Keratinocyte (primary cell): Measurements from ENCODE around the gene BAIAP3. TPM values are rescaled to one million over a fixed set of nuclear protein-coding genes. Genes with fewer than 3 reads are reported as not detected.

ENCODE experiments used
- DNase-seq: peaks from one replicate; pipeline ENCODE4 v3.0.0-alpha.2; 2011; ENCODE audit warnings: low read depth, missing footprints, low spot score
- FAIRE-seq: peaks from 2 replicates; lab custom pipeline; 2011; peaks lifted over from hg19 to GRCh38; lab: Jason Lieb, UNC
- H2AFZ ChIP-seq: 2 replicates; pipeline ENCODE4 v1.6.0; 2012; ENCODE audit warnings: low read length, control low read depth, inconsistent platforms; ENCODE audit not compliant: control insufficient read depth
- H3K27ac ChIP-seq: 2 replicates; pipeline ENCODE4 v1.5.1; 2011; ENCODE audit warnings: low read length; ENCODE audit not compliant: control insufficient read depth, insufficient read depth
- H3K27me3 ChIP-seq: 3 replicates; pipeline ENCODE4 v1.6.0; 2011; ENCODE audit warnings: low read length; ENCODE audit not compliant: control insufficient read depth, insufficient read depth; ENCODE audit errors: extremely low read depth
- H3K36me3 ChIP-seq, 2 experiments: 2 replicates in 1 of 2; 3 replicates in 1 of 2; pipeline ENCODE4 v1.5.1; 2011; ENCODE audit warnings: low read length in 2 of 2, mild to moderate bottlenecking in 1 of 2; ENCODE audit not compliant: control insufficient read depth in 2 of 2, insufficient read depth in 2 of 2; ENCODE audit errors: extremely low read depth in 1 of 2
- H3K4me1 ChIP-seq: 3 replicates; pipeline ENCODE4 v1.5.1; 2011; ENCODE audit warnings: low read length; ENCODE audit not compliant: control insufficient read depth, insufficient read depth; ENCODE audit errors: extremely low read depth
- H3K4me2 ChIP-seq: 3 replicates; pipeline ENCODE4 v1.6.0; 2011; ENCODE audit warnings: low read depth, low read length; ENCODE audit not compliant: control insufficient read depth, insufficient read depth; ENCODE audit errors: extremely low read depth
- H3K4me3 ChIP-seq, 3 experiments: fragments of 200-600 bp in 1 of 3; sonication (generic) in 1 of 3; 2 replicates in 2 of 3; 3 replicates in 1 of 3; pipeline ENCODE4 v1.5.1; 2011 to 2016; ENCODE audit warnings: low read length in 3 of 3, mild to moderate bottlenecking in 3 of 3, control low read depth in 2 of 3, inconsistent platforms in 1 of 3, low read depth in 1 of 3, mixed read lengths in 1 of 3, mixed run types in 1 of 3, moderate library complexity in 1 of 3; ENCODE audit not compliant: control insufficient read depth in 2 of 3, insufficient read depth in 2 of 3; ENCODE audit errors: extremely low read depth in 1 of 3
- H3K79me2 ChIP-seq: 2 replicates; pipeline ENCODE4 v1.6.0; 2012; ENCODE audit warnings: low read length; ENCODE audit not compliant: control insufficient read depth, insufficient read depth
- H3K9ac ChIP-seq: 3 replicates; pipeline ENCODE4 v1.6.0; 2011; ENCODE audit warnings: low read length; ENCODE audit not compliant: control insufficient read depth, insufficient read depth; ENCODE audit errors: extremely low read depth
- H3K9me1 ChIP-seq: 3 replicates; pipeline ENCODE4 v1.6.0; 2011; ENCODE audit warnings: low read length; ENCODE audit not compliant: control insufficient read depth, insufficient read depth; ENCODE audit errors: extremely low read depth
- H3K9me3 ChIP-seq: 2 replicates; pipeline ENCODE4 v1.5.1; 2012; ENCODE audit warnings: low read depth, low read length; ENCODE audit not compliant: control insufficient read depth
- H4K20me1 ChIP-seq: 3 replicates; pipeline ENCODE4 v1.6.0; 2011; ENCODE audit warnings: low read length; ENCODE audit not compliant: control insufficient read depth, insufficient read depth; ENCODE audit errors: extremely low read depth
- CTCF ChIP-seq, 3 experiments: IDR thresholded peaks in 1 of 3; conservative IDR thresholded peaks in 1 of 3; optimal IDR thresholded peaks in 1 of 3; 2 replicates in 2 of 3; 3 replicates in 1 of 3; pipeline versions ENCODE3 to v1.5.1; 2011; ENCODE audit warnings: low read length in 3 of 3, mild to moderate bottlenecking in 3 of 3, moderate library complexity in 2 of 3, control low read depth in 1 of 3, inconsistent platforms in 1 of 3; ENCODE audit not compliant: insufficient read depth in 2 of 3; ENCODE audit errors: extremely low read depth in 1 of 3
- EZH2 ChIP-seq: IDR thresholded peaks from one replicate; pipeline ENCODE4 v1.6.1; 2012; ENCODE audit warnings: inconsistent platforms, mild to moderate bottlenecking, low read length, moderate library complexity
- dilution Hi-C: fragments of 300-500 bp; cut with MboI; formaldehyde crosslinking; loops from one replicate; pipeline ENCODE4 v1.7.0; 2020; ENCODE audit warnings: low sequenced_read_pairs; ENCODE audit not compliant: extremely low pct_ligation_motif_present
- polyA plus RNA-seq, 5 experiments: library from polyadenylated mRNA; depleted of rRNA in 3 of 5; stranded (reverse) in 3 of 5; stranded (forward) in 1 of 5; unstranded in 1 of 5; fragments of >200 nt; gene quantifications; 1 replicate in 1 of 5; 2 replicates in 3 of 5; 3 replicates in 1 of 5; pipeline versions ENCODE4 v1.2.1 to v1.2.3, GENCODE V29; 2011 to 2012; ENCODE audit warnings: missing spikeins in 2 of 5, low read depth in 1 of 5, low replicate concordance in 1 of 5

BAIAP3 gene
- polyA plus RNA-seq, 1 donor (not counting 4 experiments of a cell fraction or from before 2014, with no cell fraction given): not detected

GRCh38 chr16:1308036-1308976 is 25.1 kb upstream of the BAIAP3 start:
- Histone ChIP-seq H3K79me2 (peaks cover 35% of the 10 kb centered on the region), H3K27ac (peak overlapping the region; percentile 99)
- DNase-seq: peak; percentile 57

GRCh38 chr16:1308977-1309885 is 24.2 kb upstream of the BAIAP3 start, which contains the start of gene UBE2I:
UBE2I (plus strand) TSS chr16:1309636; CDS start chr16:1314031, 4,395 bp downstream.
- Histone ChIP-seq H3K4me2 (peak within 1 kb of the TSS; percentile 85), H3K9me1 (no peaks in the 10 kb centered on the region), H3K9ac (peak within 1 kb of the TSS; percentile 100), H3K27me3 (no peaks in the 10 kb centered on the region), H3K27ac (peak within 1 kb of the TSS; percentile 99), H4K20me1 (peaks cover 34% of the 10 kb centered on the region), H3K36me3 (peaks cover 4 to 16% of the 10 kb centered on the region in 2 experiments), H3K4me3 (peak within 1 kb of the TSS; percentile 79 to 90 (median 89)), H3K9me3 (no peaks in the 10 kb centered on the region), H2AFZ (peak within 1 kb of the TSS; percentile 98), H3K79me2 (peaks cover 45% of the 10 kb centered on the region), H3K4me1 (peaks cover 16% of the 10 kb centered on the region)
- no peak for TF ChIP-seq EZH2
- TF ChIP-seq CTCF (optimal IDR thresholded peaks at IDR 0.05 in 1 of 3, IDR thresholded peaks at IDR 0.05 in 1 of 3, conservative IDR thresholded peaks at IDR 0.05 in 1 of 3; ENCODE audit: extremely low read depth in 1 of 3, insufficient read depth in 2 of 3, low read length in 3 of 3): no peak
- FAIRE-seq: peak; percentile 58
- dilution Hi-C loops: no loop called here
- peak; percentile 84 for DNase-seq

More at GRCh38 chr16:1308036-1308976, 25.1 kb upstream of the BAIAP3 start:
- no peaks in the 10 kb centered on the region for H3K27me3 ChIP-seq
- peak overlapping the region; percentile 49 to 74 (median 55) for H3K4me3 ChIP-seq
- no peak overlapping the region for H3K4me2 ChIP-seq
- peaks cover 1 to 16% of the 10 kb centered on the region in 2 experiments for H3K36me3 ChIP-seq
- dilution Hi-C loops: no loop called here
- H2AFZ ChIP-seq: peak overlapping the region; percentile 40
- peak overlapping the region; percentile 100 for H3K9ac ChIP-seq
- peaks cover 32% of the 10 kb centered on the region for H4K20me1 ChIP-seq
- H3K4me1 ChIP-seq: peaks cover 21% of the 10 kb centered on the region
- FAIRE-seq: peak; percentile 55
- no peaks in the 10 kb centered on the region for H3K9me1 ChIP-seq
- H3K9me3 ChIP-seq: no peaks in the 10 kb centered on the region
- no peak for TF ChIP-seq CTCF (optimal IDR thresholded peaks at IDR 0.05 in 1 of 3, IDR thresholded peaks at IDR 0.05 in 1 of 3, conservative IDR thresholded peaks at IDR 0.05 in 1 of 3; ENCODE audit: extremely low read depth in 1 of 3, insufficient read depth in 2 of 3, low read length in 3 of 3)
- no peak for TF ChIP-seq EZH2
